Activated T-cell treated with anti-CD3 and anti-CD28 coated beads for 1 hour (primary cell): ENCODE results near the gene DNAJB12.
"Not testable (repeated sequence)": the region's sequence is repeated elsewhere in the genome, so short reads cannot be mapped to it uniquely, and the experiment has no call there.

Experiments
- DNase-seq: peaks from one replicate; pipeline ENCODE4 v3.0.0-alpha.2; 2020; ENCODE audit warnings: low read depth

DNAJB12 gene

GRCh38 chr10:72354356-72355213 lies at the start of gene DNAJB12:
Gene DNAJB12, minus strand, starts transcription at chr10:72354919. Its CDS starts 22 bp downstream, at chr10:72354897.
- peak; percentile 77 for DNase-seq

- DNase-seq: not testable (repeated sequence)
These were observed 40.9 kb upstream of the DNAJB12 start for GRCh38 chr10:72395581-72395980.

- no peak for DNase-seq
These were observed 37.9 kb upstream of the DNAJB12 start for GRCh38 chr10:72392571-72392970.

- no peak for DNase-seq
These were observed 36.0 kb upstream of the DNAJB12 start for GRCh38 chr10:72390764-72391163.

- no peak for DNase-seq
These were observed 35.0 kb upstream of the DNAJB12 start for GRCh38 chr10:72389716-72390115.

GRCh38 chr10:72389014-72389413 lies 34.3 kb upstream of the DNAJB12 start:
- no peak for DNase-seq

GRCh38 chr10:72388062-72388461 lies 33.3 kb upstream of the DNAJB12 start:
- no peak for DNase-seq

- DNase-seq: no peak
These were observed 32.3 kb upstream of the DNAJB12 start for GRCh38 chr10:72386916-72387586.

GRCh38 chr10:72385724-72386123 lies 31.0 kb upstream of the DNAJB12 start:
- DNase-seq: no peak

GRCh38 chr10:72384982-72385381 lies 30.3 kb upstream of the DNAJB12 start:
- not testable (repeated sequence) for DNase-seq

GRCh38 chr10:72379776-72380175 lies 25.1 kb upstream of the DNAJB12 start:
- no peak for DNase-seq

GRCh38 chr10:72379062-72379461 lies 24.3 kb upstream of the DNAJB12 start:
- DNase-seq: no peak

GRCh38 chr10:72375585-72375984 lies 20.9 kb upstream of the DNAJB12 start:
- no peak for DNase-seq

GRCh38 chr10:72375173-72375572 lies 20.5 kb upstream of the DNAJB12 start:
- no peak for DNase-seq

- DNase-seq: no peak
These were observed 15.5 kb upstream of the DNAJB12 start for GRCh38 chr10:72370201-72370722.

GRCh38 chr10:72367301-72367960 lies 12.7 kb upstream of the DNAJB12 start:
- no peak for DNase-seq

- DNase-seq: no peak
These were observed 10.6 kb upstream of the DNAJB12 start for GRCh38 chr10:72365106-72365895.

GRCh38 chr10:72364239-72364777 lies 9.6 kb upstream of the DNAJB12 start:
- DNase-seq: peak; percentile 74

GRCh38 chr10:72356987-72357386 lies 2.3 kb upstream of the DNAJB12 start:
- no peak for DNase-seq

- DNase-seq: no peak
These were observed 1.4 kb upstream of the DNAJB12 start for GRCh38 chr10:72356115-72356514.

- no peak for DNase-seq
These were observed 466 bp upstream of the DNAJB12 start for GRCh38 chr10:72355214-72355555.

- DNase-seq: no peak
These were observed 759 bp downstream of the DNAJB12 start for GRCh38 chr10:72353965-72354355.
